GM18511 (cell line): ENCODE data around the gene BCAS2.

ENCODE experiments used
- ATAC-seq: cut with Tn5 transposase; IDR thresholded peaks from one replicate; pipeline ENCODE4 v1.9.1; 2021; ENCODE audit warnings: mild to moderate bottlenecking, moderate library complexity; ENCODE audit not compliant: unreplicated experiment

The BCAS2 gene

DNA sequence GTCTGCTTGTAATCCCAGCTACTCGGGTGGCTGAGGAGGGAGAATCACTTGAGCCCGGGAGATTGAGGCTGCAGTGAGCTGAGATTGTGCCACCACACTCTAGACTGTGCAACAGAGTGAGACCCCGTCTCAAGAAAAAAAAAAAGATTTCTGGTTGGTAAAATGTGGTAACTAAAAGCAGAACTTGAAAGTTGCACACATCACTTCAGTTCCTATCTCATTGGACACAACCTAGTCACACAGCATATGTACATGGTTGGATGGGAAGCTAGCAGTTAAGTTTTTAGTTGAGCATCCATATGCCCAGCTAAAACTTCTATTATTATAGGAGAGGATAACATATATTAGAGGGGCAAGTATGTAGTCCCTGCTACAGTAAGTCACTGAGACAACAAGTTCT lies 22.1 kb downstream of the BCAS2 start:
- ATAC-seq = peak; percentile 56

DNA sequence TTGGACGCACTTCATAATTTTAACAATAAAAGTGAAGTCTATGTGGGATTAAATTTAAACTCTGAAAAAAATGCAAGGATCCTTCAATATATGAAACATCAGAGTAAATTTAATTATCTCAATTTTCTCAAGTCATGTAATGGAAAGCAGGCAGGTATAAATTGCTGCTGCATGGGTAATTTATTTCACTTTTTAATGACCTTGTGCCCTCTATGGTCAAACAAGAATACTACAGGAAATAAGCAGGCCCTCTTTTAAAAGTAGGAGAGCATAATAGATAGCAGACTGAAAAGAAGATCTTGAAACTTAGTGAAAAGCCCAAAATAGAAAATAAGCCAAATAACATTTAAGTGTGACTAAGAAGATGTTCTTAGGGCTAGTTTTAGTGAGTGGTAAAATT lies 22.9 kb downstream of the BCAS2 start:
- peak; percentile 80 for ATAC-seq

DNA sequence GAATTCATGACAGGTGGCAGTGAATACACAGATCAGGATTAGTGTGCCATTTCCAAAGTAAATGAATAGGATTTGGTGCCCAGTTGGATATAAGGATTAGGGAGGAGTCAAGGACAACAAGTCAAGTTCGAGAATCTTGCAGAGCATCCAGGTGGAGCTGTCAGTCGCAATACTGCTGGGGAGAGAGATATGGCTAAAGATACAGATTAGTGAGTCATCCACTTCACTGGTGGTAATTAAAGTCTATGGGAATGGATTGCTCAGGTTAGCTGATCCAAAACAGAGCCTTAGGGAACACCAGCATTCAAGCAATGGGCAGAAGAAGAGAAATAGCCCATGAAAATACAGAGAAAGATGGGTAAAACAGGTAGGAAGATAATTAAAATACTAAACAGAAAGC lies 26.8 kb downstream of the BCAS2 start:
- no peak for ATAC-seq

DNA sequence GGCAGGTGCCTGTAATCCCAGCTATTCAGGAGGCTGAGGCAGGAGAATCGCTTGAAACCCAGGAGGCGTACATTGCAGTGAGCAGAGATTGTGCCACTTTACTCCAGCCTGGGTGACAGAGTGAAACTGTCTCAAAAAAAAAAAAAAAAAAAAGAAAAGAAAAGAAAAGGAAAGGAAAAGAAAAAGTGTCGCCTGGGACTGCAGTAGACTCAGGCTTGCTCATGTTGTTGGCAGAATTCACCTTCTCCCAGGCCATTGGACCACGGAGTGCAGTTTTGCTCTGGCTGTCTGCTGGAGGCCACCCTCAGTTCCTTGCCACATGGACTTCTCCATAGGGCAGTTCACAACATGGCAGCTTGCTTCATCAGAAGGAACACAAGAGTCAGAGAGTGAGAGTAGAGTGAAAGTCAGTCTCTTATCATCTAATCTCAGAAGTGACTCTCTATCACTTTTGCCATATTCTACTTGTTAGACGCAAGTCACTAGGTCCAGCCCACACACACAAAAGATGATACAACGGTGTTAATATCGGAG lies 29.2 kb downstream of the BCAS2 start:
- ATAC-seq = no peak

DNA sequence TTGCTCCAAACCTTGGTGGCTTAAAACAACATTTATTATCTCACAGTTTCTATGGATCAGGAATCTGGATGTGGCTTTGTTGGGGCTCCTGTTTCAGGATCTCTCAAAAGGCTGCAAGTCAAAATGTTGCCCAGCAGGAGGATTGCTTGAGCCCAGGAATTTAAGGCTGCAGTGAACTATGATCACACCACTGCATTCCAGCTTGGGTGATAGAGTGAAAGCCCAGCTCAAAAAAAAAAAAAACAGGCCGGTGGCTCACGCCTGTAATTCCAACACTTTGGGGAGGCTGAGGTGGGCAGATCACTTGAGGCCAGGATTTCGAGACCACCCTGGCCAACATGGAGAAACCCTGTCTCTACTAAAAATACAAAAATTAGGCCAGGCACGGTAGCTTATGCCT lies 30.0 kb downstream of the BCAS2 start:
- ATAC-seq = no peak

DNA sequence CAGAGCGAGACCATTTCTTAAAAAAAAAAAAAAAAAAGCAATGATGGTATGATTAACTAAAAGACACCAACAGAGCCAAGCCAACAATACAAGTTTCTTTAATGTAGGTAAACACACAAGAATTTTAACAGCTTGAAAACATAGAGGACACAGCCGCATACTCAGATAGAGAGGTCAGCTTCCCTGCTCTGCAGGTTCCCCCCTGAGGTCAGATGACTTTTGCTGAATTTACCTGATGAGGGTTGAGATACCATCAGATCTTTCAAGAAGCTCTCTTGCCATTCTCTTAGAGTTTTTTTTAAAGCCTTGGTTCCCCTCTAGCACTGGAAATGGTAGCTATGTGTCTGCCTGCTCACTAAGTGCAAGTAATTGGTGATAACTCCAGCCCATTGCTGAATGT lies 31.1 kb downstream of the BCAS2 start:
- no peak for ATAC-seq

DNA sequence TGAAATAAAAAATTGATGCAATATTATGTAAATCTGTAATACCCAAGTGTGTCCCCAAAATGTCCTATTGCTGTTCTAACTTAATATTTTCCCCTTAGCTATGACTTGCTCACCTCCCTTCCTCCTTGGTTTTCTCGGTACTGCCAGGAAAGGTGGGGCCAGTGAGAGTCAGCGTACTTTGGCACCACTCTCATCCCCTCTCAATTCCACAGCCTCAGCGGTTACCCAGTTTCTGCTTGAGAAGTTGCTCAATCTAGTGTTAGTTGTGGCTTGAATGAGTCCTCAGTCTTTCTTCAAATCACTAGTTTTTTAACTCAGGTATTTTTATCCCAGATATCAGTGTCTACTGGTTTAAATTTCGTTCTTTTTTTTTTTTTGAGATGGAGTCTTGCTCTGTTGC lies 32.3 kb downstream of the BCAS2 start:
- no peak for ATAC-seq

DNA sequence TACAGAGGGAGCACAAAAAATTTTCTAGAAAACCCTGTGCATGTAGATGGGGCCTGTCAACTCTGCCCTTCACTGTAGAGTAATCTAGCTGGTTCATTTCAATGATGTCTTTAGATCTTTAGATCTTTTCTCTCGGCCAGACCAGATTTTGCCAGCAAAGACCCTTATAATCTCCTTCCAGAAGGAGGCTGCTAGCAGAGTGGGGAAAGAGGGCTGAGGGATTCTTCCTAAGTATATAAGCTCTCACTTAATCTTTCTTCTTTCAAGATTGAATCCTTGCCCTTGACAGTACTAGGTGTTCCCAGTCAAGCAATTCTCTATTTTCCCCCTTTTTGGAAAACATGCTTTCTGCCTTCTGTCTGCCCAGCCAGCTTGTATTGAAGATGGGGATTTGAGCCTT lies 34.3 kb downstream of the BCAS2 start:
- no peak for ATAC-seq

DNA sequence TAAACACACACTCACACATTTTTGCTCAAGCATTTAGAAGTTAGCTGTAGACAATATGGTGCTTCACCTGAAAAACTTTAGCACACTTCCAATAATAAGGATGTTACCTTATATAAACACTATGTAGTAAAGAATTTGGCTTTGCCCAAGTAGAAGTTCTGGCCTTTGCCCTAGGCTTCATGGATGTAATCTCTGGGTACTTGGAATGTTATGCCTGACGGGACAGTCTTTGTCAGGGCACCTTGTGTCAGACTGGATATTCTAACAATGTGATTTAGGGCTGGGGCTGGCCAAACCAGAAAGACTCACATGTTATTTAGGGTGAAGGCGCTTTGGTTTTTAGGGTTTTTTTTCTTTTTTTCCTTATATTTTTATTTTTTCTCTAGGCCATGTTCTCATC lies 35.6 kb downstream of the BCAS2 start:
- no peak for ATAC-seq

DNA sequence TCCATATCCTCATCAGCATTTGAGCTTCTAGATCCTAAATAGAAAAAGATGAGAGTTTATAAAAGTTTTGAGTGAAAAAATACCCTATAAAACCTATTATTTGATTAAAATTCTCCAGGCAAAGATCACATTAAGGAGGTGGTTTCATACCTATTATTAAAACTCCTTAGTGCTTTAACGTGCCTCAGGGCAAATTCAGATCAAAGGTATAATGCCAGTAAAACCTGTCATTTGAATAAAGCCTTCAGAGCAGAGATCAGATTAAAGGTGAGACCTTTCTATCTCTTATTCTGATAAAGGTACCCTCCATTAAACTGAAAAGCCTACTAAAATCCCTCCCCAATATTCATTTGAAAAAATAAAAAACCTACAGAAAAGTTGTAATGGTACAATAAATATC lies 36.1 kb downstream of the BCAS2 start:
- no peak for ATAC-seq

DNA sequence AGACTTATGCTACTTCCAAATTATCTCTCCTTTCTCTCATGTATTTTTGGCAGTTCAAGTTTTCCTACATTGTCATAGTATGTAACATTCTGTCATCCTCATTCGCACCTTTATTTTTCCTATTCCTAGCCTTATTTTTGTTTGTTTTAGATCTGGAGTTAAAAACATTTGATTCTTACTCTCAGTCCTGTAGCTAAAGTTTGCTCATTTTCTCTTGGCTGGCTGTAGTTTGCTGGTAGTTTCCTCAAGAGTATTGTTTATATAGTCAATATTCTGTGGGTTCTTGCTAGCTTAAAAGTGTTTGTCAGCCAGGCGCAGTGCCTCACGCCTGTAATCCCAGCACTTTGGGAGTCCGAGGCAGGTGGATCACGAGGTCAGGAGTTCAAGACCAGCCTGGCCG lies 40.6 kb downstream of the BCAS2 start:
- ATAC-seq = no peak

DNA sequence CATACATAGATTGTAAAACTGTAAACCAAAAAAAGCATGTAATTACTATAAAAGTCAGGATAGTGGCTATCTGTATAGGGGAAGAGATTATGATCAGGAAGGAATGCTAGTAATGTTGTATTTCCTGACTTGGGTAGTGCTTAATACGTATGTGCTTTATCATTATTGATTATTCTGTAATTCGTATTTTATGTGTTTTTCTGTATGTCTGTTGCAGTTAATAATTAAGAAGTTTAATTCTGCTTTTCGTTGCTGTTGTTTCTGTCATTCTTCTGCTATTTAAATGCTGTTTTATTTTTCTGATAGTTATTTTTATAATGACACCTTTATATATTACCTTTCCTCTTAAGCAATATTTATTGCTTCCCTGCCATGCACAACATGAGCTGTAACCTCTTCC lies 41.1 kb downstream of the BCAS2 start:
- no peak for ATAC-seq

DNA sequence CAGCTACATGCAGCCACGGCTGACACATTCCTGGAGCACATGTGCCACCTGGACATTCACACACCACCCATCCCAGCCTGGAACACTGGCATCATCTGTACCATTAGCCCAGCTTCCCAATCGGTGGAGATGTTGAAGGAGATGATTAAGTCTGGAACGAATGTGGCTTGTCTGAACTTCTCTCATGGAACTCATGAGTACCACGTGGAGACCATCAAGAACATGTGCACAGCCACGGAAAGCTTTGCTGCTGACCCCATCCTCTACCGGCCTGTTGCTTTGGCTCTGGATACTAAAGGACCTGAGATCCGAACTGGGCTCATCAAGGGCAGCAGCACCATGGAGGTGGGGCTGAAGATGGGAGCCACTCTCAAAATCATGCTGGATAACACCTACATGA lies 45.4 kb downstream of the BCAS2 start:
- ATAC-seq = no peak

DNA sequence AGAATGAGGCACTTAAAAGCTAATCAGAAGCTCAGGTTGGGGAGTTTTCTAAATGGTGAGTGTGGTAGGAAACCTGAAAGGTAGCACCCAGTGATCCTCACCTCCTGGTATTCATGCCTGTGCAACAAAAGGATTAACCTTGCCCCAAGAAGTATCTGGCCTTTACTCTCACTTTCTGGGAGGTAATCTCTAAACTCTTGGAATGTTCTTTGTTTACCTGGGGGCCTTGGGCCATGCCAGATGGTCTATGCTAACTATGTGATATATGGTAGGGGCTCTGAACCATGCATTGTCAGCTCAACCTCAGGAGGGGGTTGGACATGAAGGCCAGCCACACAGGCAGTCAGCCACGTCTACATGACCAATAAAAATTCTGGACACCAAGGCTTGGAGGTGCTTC lies 46.0 kb downstream of the BCAS2 start:
- ATAC-seq = no peak

DNA sequence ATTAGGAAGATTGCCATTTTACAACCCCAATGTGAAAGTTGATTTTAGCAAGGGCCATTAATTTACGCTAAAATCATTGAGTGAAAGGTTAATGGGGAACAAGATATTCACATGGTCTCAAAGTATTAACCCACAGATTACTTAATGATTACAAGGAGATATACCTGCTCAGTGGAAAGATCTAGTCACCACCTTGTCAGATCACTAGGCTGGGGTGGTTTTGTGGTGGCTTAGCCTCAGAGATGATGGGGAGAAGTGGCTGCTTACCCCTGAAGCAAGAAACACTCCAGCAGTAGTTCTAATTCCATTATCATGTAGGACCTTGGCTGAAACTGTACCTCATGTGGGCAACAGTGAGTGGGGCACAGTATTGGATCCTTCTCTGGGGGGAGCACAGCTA lies 50.3 kb downstream of the BCAS2 start:
- ATAC-seq = no peak

DNA sequence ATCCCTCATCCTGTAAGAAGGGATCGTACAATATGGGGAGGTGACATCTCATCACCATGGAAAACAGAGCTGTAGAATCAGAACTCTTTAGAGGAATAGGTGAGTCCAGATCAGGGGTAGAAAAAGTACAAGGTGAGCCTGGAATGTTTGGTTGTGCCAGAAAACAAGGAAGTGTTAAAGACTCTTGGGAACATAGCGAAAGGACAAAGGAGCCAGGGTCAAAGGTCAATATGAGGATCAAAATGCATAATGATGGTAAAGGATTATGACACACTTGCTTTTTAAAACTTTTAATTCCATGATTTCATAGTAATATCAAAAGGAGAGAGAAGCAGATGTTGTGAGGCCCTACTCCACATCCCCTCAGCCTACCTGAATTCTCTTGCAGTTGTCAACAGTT lies 51.2 kb downstream of the BCAS2 start:
- ATAC-seq = no peak

DNA sequence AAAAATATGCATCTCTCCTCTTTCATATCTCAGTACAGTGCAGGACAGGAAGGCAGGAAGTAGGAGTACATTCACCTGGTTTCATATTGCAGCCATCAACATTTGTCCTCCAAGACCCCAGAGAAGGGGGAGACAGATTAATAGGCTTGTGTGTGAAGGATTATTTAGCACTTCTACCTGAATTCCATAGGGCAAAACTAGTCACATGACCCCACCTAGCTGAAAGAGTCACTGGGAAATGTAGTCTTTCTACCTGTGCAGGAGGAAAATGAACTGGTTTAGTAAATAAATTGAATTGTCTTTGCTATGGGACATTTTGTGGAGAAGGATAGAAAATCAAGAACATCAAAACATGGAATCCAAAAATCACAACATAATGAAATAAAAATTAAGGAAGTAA lies 56.5 kb downstream of the BCAS2 start:
- no peak for ATAC-seq

DNA sequence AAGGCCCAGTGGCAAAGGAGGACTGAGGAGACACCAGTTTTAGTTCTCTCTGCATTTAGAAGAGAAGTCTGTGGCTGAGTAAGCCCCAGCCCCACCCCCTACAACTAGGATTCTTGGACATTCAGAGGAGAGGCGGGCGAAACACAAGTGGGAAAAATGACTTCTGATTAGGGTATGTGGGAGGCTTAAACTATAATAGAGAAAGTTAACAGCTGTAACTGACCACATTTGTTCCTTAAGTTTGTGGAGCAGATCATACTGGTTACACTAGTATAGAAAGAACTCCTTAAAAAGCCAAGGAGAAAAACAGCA lies 59.2 kb downstream of the BCAS2 start:
- ATAC-seq = no peak

DNA sequence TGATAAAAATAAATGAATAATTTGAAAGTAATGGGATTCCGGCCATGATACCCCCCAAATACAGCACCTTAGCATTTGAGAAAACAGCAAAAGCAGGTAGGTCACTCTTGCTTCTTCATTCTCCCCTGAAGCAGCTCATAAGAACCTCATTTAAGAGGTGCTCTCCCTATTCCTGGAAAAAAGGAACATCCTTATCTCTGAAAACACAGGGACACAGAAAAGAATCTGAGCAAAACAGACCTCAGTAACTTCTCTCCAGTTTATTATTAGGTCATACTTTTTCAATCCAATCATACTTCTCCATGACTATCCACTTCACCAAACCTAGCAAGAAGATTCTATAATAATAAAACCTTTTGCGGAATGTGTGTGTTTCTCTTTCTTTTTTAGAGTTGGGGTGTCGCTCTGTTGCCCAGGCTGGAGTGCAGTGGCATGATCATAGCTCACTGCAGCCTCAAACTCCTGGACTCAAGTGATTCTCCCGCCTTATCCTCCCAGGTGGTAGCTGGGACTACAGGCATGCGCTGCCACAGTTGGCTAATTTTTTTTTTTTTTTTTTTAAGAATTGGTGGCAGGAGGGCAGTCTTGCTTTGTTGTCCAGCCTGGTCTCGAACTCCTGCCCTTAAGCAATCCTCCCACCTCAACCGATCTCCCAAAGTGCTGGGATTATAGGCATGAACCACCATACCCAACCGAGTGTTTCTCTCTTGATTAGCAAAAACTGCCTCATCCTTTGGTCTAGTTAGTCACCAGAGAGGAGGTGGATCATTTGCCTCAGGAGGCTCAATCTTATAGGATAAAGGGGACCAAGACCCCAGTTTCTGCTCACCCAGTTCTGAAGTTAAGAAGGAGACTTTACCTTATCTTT lies 59.8 kb downstream of the BCAS2 start:
- no peak for ATAC-seq
